ENCODE measurements around the gene LIAS.

DNA sequence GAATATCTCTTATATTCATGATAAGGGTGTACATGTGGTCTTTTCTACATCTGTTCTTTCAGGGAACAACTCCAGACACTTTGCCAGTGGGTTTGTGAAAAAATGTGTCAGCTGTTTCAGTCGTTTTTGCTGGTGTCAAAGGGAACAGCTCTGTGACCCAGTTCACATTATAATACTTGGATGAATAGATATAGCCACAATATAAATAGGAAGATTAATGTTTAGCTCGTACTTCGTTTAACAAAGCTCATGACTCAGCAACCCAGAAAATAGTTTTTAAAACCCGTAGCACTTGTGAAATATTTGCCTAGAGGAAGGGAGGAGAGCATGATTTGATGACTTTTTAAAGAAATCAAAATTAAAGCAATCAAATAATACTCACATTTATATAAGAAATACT lies 7.9 kb downstream of the LIAS start:
- no peak for TF ChIP-seq KDM5A (IDR thresholded peaks at IDR 0.05; ENCODE audit: borderline replicate concordance, low read length)
- TF ChIP-seq TAF1 (CRISPR knock-in tag; IDR thresholded peaks at IDR 0.05), result no peak
- no peak for TF ChIP-seq FOSL2 (CRISPR knock-in tag; IDR thresholded peaks at IDR 0.05)
- TF ChIP-seq, protein P1, sequence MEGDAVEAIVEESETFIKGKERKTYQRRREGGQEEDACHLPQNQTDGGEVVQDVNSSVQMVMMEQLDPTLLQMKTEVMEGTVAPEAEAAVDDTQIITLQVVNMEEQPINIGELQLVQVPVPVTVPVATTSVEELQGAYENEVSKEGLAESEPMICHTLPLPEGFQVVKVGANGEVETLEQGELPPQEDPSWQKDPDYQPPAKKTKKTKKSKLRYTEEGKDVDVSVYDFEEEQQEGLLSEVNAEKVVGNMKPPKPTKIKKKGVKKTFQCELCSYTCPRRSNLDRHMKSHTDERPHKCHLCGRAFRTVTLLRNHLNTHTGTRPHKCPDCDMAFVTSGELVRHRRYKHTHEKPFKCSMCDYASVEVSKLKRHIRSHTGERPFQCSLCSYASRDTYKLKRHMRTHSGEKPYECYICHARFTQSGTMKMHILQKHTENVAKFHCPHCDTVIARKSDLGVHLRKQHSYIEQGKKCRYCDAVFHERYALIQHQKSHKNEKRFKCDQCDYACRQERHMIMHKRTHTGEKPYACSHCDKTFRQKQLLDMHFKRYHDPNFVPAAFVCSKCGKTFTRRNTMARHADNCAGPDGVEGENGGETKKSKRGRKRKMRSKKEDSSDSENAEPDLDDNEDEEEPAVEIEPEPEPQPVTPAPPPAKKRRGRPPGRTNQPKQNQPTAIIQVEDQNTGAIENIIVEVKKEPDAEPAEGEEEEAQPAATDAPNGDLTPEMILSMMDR (CRISPR knock-in tag; IDR thresholded peaks at IDR 0.05), result no peak
- no peak for TF ChIP-seq ZNF776 (CRISPR knock-in tag; IDR thresholded peaks at IDR 0.05)
- TF ChIP-seq HDAC6 (IDR thresholded peaks at IDR 0.05; ENCODE audit: low read depth, low read length), result no peak
- TF ChIP-seq ZNF354B (CRISPR knock-in tag; IDR thresholded peaks at IDR 0.05), result no peak

All from HepG2 (cell line).